Measurements from ENCODE around the gene SSUH2.

- TF ChIP-seq CTCF (IDR thresholded peaks at IDR 0.05 in 4 of 5, conservative IDR thresholded peaks at IDR 0.05 in 1 of 5) = no peak
- TF ChIP-seq POLR2A (IDR thresholded peaks at IDR 0.05) = no peak
Observed at GRCh38 chr3:8595695-8596115, 48.9 kb downstream of the SSUH2 start.

Measured in gastrocnemius medialis (tissue), 4 donors.